Measurements from ENCODE around the gene CFDP1.

DNA sequence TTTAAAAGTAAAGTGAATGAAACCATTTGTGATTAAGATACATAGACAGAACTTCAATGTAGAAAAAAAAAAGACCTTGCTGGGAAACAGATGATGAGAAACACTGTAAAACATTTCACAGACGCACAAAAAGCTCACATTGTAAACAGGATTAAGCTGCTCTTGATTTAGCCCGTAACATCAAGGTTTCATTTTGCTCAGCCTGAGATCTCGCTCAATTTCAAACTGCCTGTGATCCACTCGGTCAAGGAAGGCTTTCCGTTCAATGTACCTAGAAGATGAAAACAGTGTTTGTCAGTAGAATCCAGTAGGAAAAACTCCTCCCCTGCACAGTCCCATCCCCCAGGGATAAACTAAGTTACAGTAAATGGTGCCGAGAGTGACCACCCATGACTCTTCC is 139.5 kb downstream of the CFDP1 start:
- TF ChIP-seq POLR2A (IDR thresholded peaks at IDR 0.05; ENCODE audit: extremely low read depth, insufficient read length) (no peak), MYC (IDR thresholded peaks at IDR 0.05; ENCODE audit: low read depth, low read length) (no peak)
- TF ChIP-seq, protein P1, sequence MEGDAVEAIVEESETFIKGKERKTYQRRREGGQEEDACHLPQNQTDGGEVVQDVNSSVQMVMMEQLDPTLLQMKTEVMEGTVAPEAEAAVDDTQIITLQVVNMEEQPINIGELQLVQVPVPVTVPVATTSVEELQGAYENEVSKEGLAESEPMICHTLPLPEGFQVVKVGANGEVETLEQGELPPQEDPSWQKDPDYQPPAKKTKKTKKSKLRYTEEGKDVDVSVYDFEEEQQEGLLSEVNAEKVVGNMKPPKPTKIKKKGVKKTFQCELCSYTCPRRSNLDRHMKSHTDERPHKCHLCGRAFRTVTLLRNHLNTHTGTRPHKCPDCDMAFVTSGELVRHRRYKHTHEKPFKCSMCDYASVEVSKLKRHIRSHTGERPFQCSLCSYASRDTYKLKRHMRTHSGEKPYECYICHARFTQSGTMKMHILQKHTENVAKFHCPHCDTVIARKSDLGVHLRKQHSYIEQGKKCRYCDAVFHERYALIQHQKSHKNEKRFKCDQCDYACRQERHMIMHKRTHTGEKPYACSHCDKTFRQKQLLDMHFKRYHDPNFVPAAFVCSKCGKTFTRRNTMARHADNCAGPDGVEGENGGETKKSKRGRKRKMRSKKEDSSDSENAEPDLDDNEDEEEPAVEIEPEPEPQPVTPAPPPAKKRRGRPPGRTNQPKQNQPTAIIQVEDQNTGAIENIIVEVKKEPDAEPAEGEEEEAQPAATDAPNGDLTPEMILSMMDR (IDR thresholded peaks at IDR 0.05; ENCODE audit: low read depth, low read length), result no peak
- TF ChIP-seq, protein P2, sequence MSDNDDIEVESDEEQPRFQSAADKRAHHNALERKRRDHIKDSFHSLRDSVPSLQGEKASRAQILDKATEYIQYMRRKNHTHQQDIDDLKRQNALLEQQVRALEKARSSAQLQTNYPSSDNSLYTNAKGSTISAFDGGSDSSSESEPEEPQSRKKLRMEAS (IDR thresholded peaks at IDR 0.05; ENCODE audit: low read depth, low read length), result no peak
